HepG2 (cell line): ENCODE results near the gene TTC31. TPM values are rescaled to one million over a fixed set of nuclear protein-coding genes. Genes with fewer than 3 reads are reported as not detected.
A peak's percentile ranks its signal among the peaks of the same experiment; 100 is the strongest.

Experiments
- ARNTL ChIP-seq: sonication (generic); formaldehyde crosslinking; IDR thresholded peaks from 2 replicates; pipeline ENCODE4 v1.4.0; 2020; ENCODE audit warnings: mild to moderate bottlenecking, missing genetic modification reagents
- ATAD3A ChIP-seq: sonication (generic); formaldehyde crosslinking; IDR thresholded peaks from 2 replicates; pipeline ENCODE4 v1.4.0; 2020; ENCODE audit warnings: missing genetic modification reagents
- ATF1 ChIP-seq: IDR thresholded peaks from 2 replicates; pipeline ENCODE4 v1.6.1; 2016; ENCODE audit warnings: mild to moderate bottlenecking, control low read depth
- CREBL2 ChIP-seq: sonication (generic); formaldehyde crosslinking; IDR thresholded peaks from 2 replicates; pipeline ENCODE4 v1.8.1; 2023; ENCODE audit warnings: missing genetic modification reagents, mild to moderate bottlenecking, borderline replicate concordance
- GLI4 ChIP-seq: sonication (generic); formaldehyde crosslinking; IDR thresholded peaks from 2 replicates; pipeline ENCODE4 v1.5.1; 2020; ENCODE audit warnings: missing genetic modification reagents, mild to moderate bottlenecking, moderate library complexity, borderline replicate concordance
- KDM1A ChIP-seq: IDR thresholded peaks from 2 replicates; pipeline ENCODE4 v1.6.1; 2016; ENCODE audit warnings: missing compliant biosample characterization
- KDM5B ChIP-seq: sonication (generic); formaldehyde crosslinking; IDR thresholded peaks from 2 replicates; pipeline ENCODE4 v1.4.0; 2020; ENCODE audit warnings: missing genetic modification reagents, mild to moderate bottlenecking, borderline replicate concordance
- KLF11 ChIP-seq: IDR thresholded peaks from 2 replicates; pipeline ENCODE4 v1.6.1; 2016; ENCODE audit warnings: missing compliant biosample characterization
- MBD4 ChIP-seq: IDR thresholded peaks from 2 replicates; pipeline ENCODE4 v1.6.1; 2012; ENCODE audit warnings: low read length, inconsistent platforms, borderline replicate concordance
- MEF2D ChIP-seq: sonication (generic); formaldehyde crosslinking; IDR thresholded peaks from 2 replicates; pipeline ENCODE4 v1.5.1; 2020; ENCODE audit warnings: mild to moderate bottlenecking, missing genetic modification reagents
- MXI1 ChIP-seq: IDR thresholded peaks from 3 replicates; pipeline ENCODE4 v1.6.1; 2012; ENCODE audit warnings: low read depth, low read length, inconsistent platforms, borderline replicate concordance
- MYPOP ChIP-seq: sonication (generic); formaldehyde crosslinking; IDR thresholded peaks from 2 replicates; pipeline ENCODE4 v1.8.1; 2023; ENCODE audit warnings: mild to moderate bottlenecking, moderate library complexity, missing genetic modification reagents
- NCOA1 ChIP-seq: sonication (generic); formaldehyde crosslinking; IDR thresholded peaks from 2 replicates; pipeline ENCODE4 v1.9.0; 2021; ENCODE audit warnings: missing genetic modification reagents
- PHB2 ChIP-seq: fragments of 450-650 bp; IDR thresholded peaks from 2 replicates; pipeline ENCODE4 v1.6.1; 2018; ENCODE audit not compliant: partially characterized antibody
- RCOR2 ChIP-seq: IDR thresholded peaks from 2 replicates; pipeline ENCODE4 v1.6.1; 2016; ENCODE audit warnings: missing biosample characterization, missing genetic modification reagents
- RFX3 ChIP-seq: IDR thresholded peaks from 2 replicates; pipeline ENCODE4 v1.6.1; 2016; ENCODE audit warnings: missing biosample characterization, missing genetic modification reagents
- SMAD9 ChIP-seq: sonication (generic); formaldehyde crosslinking; IDR thresholded peaks from 2 replicates; pipeline ENCODE4 v1.5.1; 2020; ENCODE audit warnings: mild to moderate bottlenecking, missing genetic modification reagents
- SOX6 ChIP-seq, 2 experiments: fragments of 450-650 bp in 1 of 2; sonication (generic) in 1 of 2; formaldehyde crosslinking in 1 of 2; IDR thresholded peaks; 2 replicates each; pipeline versions ENCODE4 v1.4.0 to v1.6.1; 2017 to 2020; ENCODE audit warnings: antibody characterized with exemption in 1 of 2, mild to moderate bottlenecking in 1 of 2, missing genetic modification reagents in 1 of 2
- TRIM24 ChIP-seq: sonication (generic); formaldehyde crosslinking; IDR thresholded peaks from 2 replicates; pipeline ENCODE4 v1.8.0; 2022; ENCODE audit warnings: mild to moderate bottlenecking, missing genetic modification reagents
- ZBTB43 ChIP-seq: sonication (generic); formaldehyde crosslinking; conservative IDR thresholded peaks from 2 replicates; pipeline ENCODE4 v1.4.0; 2020; ENCODE audit warnings: missing genetic modification reagents
- ZMAT3 ChIP-seq: sonication (generic); formaldehyde crosslinking; conservative IDR thresholded peaks from 2 replicates; pipeline ENCODE4 v1.7.0; 2021; ENCODE audit warnings: missing genetic modification reagents
- ZNF264 ChIP-seq: sonication (generic); formaldehyde crosslinking; IDR thresholded peaks from 2 replicates; pipeline ENCODE4 v1.4.0; 2020; ENCODE audit warnings: missing genetic modification reagents
- ZNF276 ChIP-seq: sonication (generic); formaldehyde crosslinking; IDR thresholded peaks from 2 replicates; pipeline ENCODE4 v1.4.0; 2020; ENCODE audit warnings: mild to moderate bottlenecking, low read depth, missing genetic modification reagents
- ZNF326 ChIP-seq: sonication (generic); formaldehyde crosslinking; IDR thresholded peaks from 2 replicates; pipeline ENCODE4 v1.4.0; 2020; ENCODE audit warnings: missing genetic modification reagents, borderline replicate concordance
- ZNF503 ChIP-seq: sonication (generic); formaldehyde crosslinking; IDR thresholded peaks from 2 replicates; pipeline ENCODE4 v1.4.0; 2020; ENCODE audit warnings: missing genetic modification reagents
- ZNF713 ChIP-seq: sonication (generic); formaldehyde crosslinking; IDR thresholded peaks from 2 replicates; pipeline ENCODE4 v1.4.0; 2020; ENCODE audit warnings: mild to moderate bottlenecking, missing genetic modification reagents
- polyA plus RNA-seq, 8 experiments: library from polyadenylated mRNA; depleted of rRNA in 3 of 8; stranded (reverse) in 7 of 8; unstranded in 1 of 8; fragments of >200 nt; fragmentation: Illumina TruSeq in 4 of 8; extraction: Trizol in 4 of 8; gene quantifications; 2 replicates each; pipeline versions ENCODE4 v1.2.1 to v1.2.3, GENCODE V29; 2011 to 2016; ENCODE audit warnings: low read depth in 4 of 8, missing spikeins in 1 of 8, mixed read lengths in 1 of 8; ENCODE audit not compliant: insufficient read depth in 1 of 8
- total RNA-seq, 5 experiments: library from RNA; depleted of rRNA; stranded (reverse); fragments of >200 nt; fragmentation: Illumina TruSeq; extraction: Trizol; gene quantifications; 2 replicates each; pipeline ENCODE4 v1.2.3, GENCODE V29; 2016; ENCODE audit warnings: low read depth in 1 of 5

The TTC31 gene
- total and polyA plus RNA-seq, 2 of the 13 experiments (the other 11 are each of a cell fraction or from before 2014, with no cell fraction given) = 28.3 to 39.5 TPM

GRCh38 chr2:74496997-74497776 is 14.3 kb downstream of the TTC31 start (continued):
- TF ChIP-seq CREBL2 (CRISPR knock-in tag) (no peak), ZNF503 (CRISPR knock-in tag) (no peak), MXI1 (peak; percentile 61; the same call in 2 of the 3 replicates), RCOR2 (CRISPR knock-in tag) (peak; percentile 51; the same call in 1 of the 2 replicates), KDM5B (CRISPR knock-in tag) (no peak), ATAD3A (CRISPR knock-in tag) (no peak), KLF11 (CRISPR knock-in tag) (0 out of 2 replicates have a peak, but pooled peaks have one; percentile 12), ZNF276 (CRISPR knock-in tag) (peak; percentile 49; the same call in 1 of the 2 replicates), TRIM24 (CRISPR knock-in tag) (no peak), ZBTB43 (CRISPR knock-in tag) (no peak), ZNF326 (CRISPR knock-in tag) (no peak), KDM1A (CRISPR knock-in tag) (no peak), MBD4 (0 out of 2 replicates have a peak, but pooled peaks have one; percentile 67), ZMAT3 (CRISPR knock-in tag) (no peak), MYPOP (CRISPR knock-in tag) (no peak), MEF2D (CRISPR knock-in tag) (no peak), SMAD9 (CRISPR knock-in tag) (no peak), ZNF713 (CRISPR knock-in tag) (no peak), RFX3 (CRISPR knock-in tag) (no peak), SOX6 (IDR thresholded peaks at IDR 0.05) (no peak), SOX6 (CRISPR knock-in tag; IDR thresholded peaks at IDR 0.05) (peak; percentile 84), ATF1 (CRISPR knock-in tag) (no peak), ZNF264 (CRISPR knock-in tag) (no peak), NCOA1 (CRISPR knock-in tag) (no peak), PHB2 (no peak), ARNTL (no peak; the same call in 1 of the 2 replicates), GLI4 (CRISPR knock-in tag) (no peak)
